GM18909 (cell line): ENCODE data around the gene CKM.
"Not testable (repeated sequence)": the region's sequence is repeated elsewhere in the genome, so short reads cannot be mapped to it uniquely, and the experiment has no call there.

Source experiments
- ATAC-seq: cut with Tn5 transposase; IDR thresholded peaks from one replicate; pipeline ENCODE4 v1.9.1; 2021; ENCODE audit warnings: mild to moderate bottlenecking; ENCODE audit not compliant: unreplicated experiment, poor library complexity

CKM gene

GRCh38 chr19:45350477-45351058 is 27.9 kb upstream of the CKM start:
- no peak for ATAC-seq

- ATAC-seq, result no peak
Measured at GRCh38 chr19:45349430-45349941, 26.8 kb upstream of the CKM start.

- no peak for ATAC-seq
Measured at GRCh38 chr19:45349126-45349415, 26.4 kb upstream of the CKM start.

GRCh38 chr19:45348367-45349125 is 25.9 kb upstream of the CKM start:
- no peak for ATAC-seq

- ATAC-seq, result no peak
Measured at GRCh38 chr19:45347570-45348366, 25.1 kb upstream of the CKM start.

GRCh38 chr19:45346449-45346848 is 23.8 kb upstream of the CKM start:
- no peak for ATAC-seq

- no peak for ATAC-seq
Measured at GRCh38 chr19:45345506-45345860, 22.8 kb upstream of the CKM start.

- no peak for ATAC-seq
Measured at GRCh38 chr19:45344621-45345505, 22.2 kb upstream of the CKM start.

DNA sequence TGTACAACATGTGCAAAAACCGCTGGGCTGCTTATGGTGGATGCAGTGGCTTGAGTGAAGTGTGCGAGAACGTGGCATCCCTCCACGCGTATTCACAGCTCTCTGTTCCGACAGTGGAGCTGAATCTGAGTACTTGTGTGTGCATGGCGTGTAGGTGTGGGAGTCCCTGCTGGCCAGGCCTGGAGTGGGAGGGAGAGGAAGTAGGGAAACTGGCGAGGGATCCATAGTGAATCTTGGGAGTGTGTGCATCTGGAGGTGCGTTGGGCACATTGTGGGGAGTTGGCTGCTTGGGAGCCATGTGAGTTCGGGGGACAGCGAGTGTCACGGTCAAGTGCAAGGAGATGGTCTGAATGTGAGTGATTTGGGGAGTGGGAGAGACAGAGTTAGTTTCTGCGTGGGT is 20.2 kb upstream of the CKM start:
- no peak for ATAC-seq

DNA sequence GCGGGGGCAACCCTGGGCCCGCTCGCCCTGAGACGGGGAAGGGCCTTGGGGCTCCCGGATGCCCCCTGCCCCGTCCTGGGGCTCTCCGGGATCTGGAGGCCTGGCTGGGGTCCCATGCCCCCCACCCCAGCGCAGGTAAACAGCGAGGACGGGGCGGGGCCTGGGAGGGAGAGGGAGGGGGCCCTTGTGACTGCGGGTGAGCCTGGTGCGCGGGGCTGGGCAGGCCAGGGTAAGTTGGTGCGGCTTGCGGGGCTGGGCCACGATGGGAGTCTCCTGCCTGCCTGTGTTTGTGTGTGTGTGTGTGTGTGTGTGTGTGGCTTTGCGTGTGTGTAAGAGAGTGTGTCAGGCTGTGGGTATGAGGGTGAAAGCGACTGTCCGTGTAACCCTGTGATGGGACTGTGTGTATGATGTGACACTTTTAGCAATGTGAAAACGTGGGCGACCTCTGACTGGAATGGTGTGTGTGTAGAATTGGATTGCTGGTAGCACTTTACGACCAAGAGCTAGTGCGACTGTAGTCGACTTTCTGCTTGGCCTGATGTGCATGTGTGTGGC is 18.3 kb upstream of the CKM start:
- ATAC-seq, result no peak

GRCh38 chr19:45340232-45340898 is 17.7 kb upstream of the CKM start, which contains the start of gene KLC3:
TSS of gene KLC3 (plus strand) at chr19:45340750. CDS start at chr19:45345542, 4,792 bp downstream.
- ATAC-seq, result no peak

DNA sequence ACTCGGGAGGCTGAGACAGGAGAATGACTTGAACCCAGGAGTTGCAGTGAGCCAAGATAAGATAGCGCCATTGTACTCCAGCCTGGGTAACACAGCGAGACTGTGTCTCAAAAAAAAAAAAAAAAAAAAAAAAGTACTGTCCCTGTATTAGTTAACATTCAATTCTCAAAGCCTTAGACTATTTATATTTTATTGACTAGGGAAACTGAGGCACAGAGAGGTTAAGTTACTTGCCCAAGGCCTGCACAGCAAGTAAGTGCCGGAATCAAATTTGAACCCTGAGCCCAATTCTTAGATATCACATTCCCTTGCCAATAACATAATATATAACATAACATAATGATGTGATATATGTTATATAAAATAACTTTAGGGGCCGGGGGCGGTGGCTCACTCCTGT is 17.0 kb upstream of the CKM start:
- no peak for ATAC-seq

- ATAC-seq, result no peak
Measured at GRCh38 chr19:45336696-45337251, 14.1 kb upstream of the CKM start.

GRCh38 chr19:45334881-45335280 is 12.2 kb upstream of the CKM start:
- not testable (repeated sequence) for ATAC-seq

DNA sequence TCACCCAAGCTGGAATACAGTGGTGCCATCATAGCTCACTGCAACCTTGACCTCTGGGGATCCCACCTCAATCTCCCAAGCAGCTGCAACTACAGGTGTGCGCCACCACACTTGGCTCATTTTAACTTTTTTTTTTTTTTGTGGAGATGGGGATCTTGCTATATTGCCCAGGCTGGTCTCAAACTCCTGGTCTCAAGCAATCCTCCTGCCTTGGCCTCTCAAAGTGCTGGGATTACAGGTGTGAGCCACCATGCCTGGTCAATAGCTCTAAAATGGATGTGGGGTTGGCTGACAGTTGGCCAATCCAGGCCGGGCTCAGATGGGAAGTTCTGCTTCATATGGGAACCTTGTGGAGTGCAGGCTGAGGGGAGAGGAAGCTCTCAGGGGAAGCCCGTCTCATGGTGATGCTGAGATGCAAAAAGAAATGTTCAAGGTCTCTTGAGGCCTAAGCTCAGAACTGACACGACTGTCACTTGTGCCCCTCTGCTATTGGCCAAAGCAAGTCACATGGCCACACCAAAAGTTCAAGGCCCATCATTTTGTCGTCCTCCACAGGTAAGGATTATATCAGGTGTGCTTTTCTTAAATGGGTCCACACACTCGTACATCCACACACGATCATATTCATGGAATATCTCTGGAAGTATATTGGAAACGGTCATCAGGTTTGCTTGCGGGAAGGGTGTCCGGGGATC is 11.1 kb upstream of the CKM start:
- no peak for ATAC-seq

DNA sequence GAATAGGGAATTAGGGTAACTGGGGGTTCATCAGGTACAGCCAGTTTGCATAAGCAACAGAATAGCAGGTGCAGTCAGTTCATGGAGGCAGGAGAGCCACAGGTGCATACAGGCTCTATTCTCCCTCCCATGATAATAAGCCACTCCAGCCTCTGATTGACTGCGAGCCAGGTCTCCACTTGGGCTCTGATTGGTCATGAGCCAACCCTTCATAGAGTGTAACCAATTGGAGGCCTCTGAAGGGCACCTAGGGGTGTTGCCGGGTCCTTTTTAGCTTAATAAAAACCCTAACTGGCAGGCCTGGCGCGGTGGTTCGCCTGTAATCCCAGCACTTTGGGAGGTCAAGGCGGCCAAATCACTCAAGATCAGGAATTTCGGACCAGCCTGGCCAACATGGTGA is 8.7 kb upstream of the CKM start:
- no peak for ATAC-seq

- ATAC-seq, result no peak
Measured at GRCh38 chr19:45327404-45328143, 4.9 kb upstream of the CKM start.

- ATAC-seq, result no peak
Measured at GRCh38 chr19:45324349-45324907, 1.8 kb upstream of the CKM start.
